Fibroblast of mammary gland (primary cell): ENCODE data around the gene STAT5A.

ENCODE experiments used
- DNase-seq: peaks from one replicate; pipeline ENCODE4 v3.0.0-alpha.2; 2010; ENCODE audit warnings: low read depth
- H3K4me3 ChIP-seq: 2 replicates; pipeline ENCODE4 v1.5.1; 2011; ENCODE audit warnings: low read depth, mild to moderate bottlenecking, low read length, moderate library complexity; ENCODE audit not compliant: control insufficient read depth
- CTCF ChIP-seq: conservative IDR thresholded peaks from 2 replicates; pipeline ENCODE4 v1.5.1; 2011; ENCODE audit warnings: low read depth, low read length, inconsistent platforms; ENCODE audit not compliant: control insufficient read depth, insufficient read depth

Gene STAT5A

GRCh38 chr17:42281571-42282096 is 6.7 kb upstream of the STAT5A start:
- DNase-seq, result no peak
- no peak overlapping the region for H3K4me3 ChIP-seq
- TF ChIP-seq CTCF, result no peak

- no peak for DNase-seq
- no peak overlapping the region for H3K4me3 ChIP-seq
- no peak for TF ChIP-seq CTCF
These were observed 5.7 kb upstream of the STAT5A start for GRCh38 chr17:42282478-42283080.

GRCh38 chr17:42283241-42284023 is 4.9 kb upstream of the STAT5A start:
- no peak for TF ChIP-seq CTCF
- no peak for DNase-seq
- no peak overlapping the region for H3K4me3 ChIP-seq

- H3K4me3 ChIP-seq, result no peak overlapping the region
- DNase-seq, result no peak
- TF ChIP-seq CTCF, result no peak
These were observed 4.3 kb upstream of the STAT5A start for GRCh38 chr17:42284024-42284369.

- no peak for TF ChIP-seq CTCF
- DNase-seq, result no peak
- H3K4me3 ChIP-seq, result no peak overlapping the region
These were observed 3.7 kb upstream of the STAT5A start for GRCh38 chr17:42284566-42284965.

GRCh38 chr17:42285346-42286050 is 2.8 kb upstream of the STAT5A start:
- no peak overlapping the region for H3K4me3 ChIP-seq
- no peak for TF ChIP-seq CTCF
- DNase-seq, result no peak
